Glutamatergic neuron (in vitro differentiated cells): ENCODE measurements around the gene DNAJC6. TPM values are rescaled to one million over a fixed set of nuclear protein-coding genes. Genes with fewer than 3 reads are reported as not detected.

Experiments
- DNase-seq: peaks from one replicate; pipeline ENCODE4 v3.0.0; 2022
- H3K27ac Mint-ChIP-seq: one replicate; pipeline ENCODE4 v1.8.0; 2020; ENCODE audit warnings: mild to moderate bottlenecking, mixed read lengths, inconsistent platforms; ENCODE audit not compliant: unreplicated experiment
- H3K27me3 Mint-ChIP-seq: one replicate; pipeline ENCODE4 v1.8.0; 2020; ENCODE audit warnings: mild to moderate bottlenecking, moderate library complexity, mixed read lengths, inconsistent platforms; ENCODE audit not compliant: unreplicated experiment
- H3K36me3 Mint-ChIP-seq: one replicate; pipeline ENCODE4 v1.8.0; 2020; ENCODE audit warnings: mild to moderate bottlenecking, mixed read lengths, inconsistent platforms; ENCODE audit not compliant: unreplicated experiment
- H3K4me1 Mint-ChIP-seq: one replicate; pipeline ENCODE4 v1.8.0; 2020; ENCODE audit warnings: mild to moderate bottlenecking, low read depth, mixed read lengths, inconsistent platforms; ENCODE audit not compliant: unreplicated experiment
- H3K4me3 Mint-ChIP-seq: one replicate; pipeline ENCODE4 v1.8.0; 2020; ENCODE audit warnings: mild to moderate bottlenecking, mixed read lengths, inconsistent platforms; ENCODE audit not compliant: unreplicated experiment
- H3K9me3 Mint-ChIP-seq: one replicate; pipeline ENCODE4 v1.8.0; 2020; ENCODE audit warnings: mild to moderate bottlenecking, moderate library complexity, mixed read lengths, inconsistent platforms; ENCODE audit not compliant: unreplicated experiment
- CTCF ChIP-seq: fragments of 200-600 bp; sonication (generic); IDR thresholded peaks from one replicate; pipeline ENCODE4 v1.5.0; 2021; ENCODE audit not compliant: partially characterized antibody, unreplicated experiment
- total RNA-seq: library from RNA; stranded (reverse); fragmentation: NEBNext Ultra II Directional; extraction: Animal tissue kit (Norgen Biotek cat#: 25700); gene quantifications from one replicate; pipeline ENCODE4 v1.2.1, GENCODE V29; 2021; ENCODE audit not compliant: unreplicated experiment

Gene DNAJC6
- total RNA-seq, 1 donor from 2014 or later = 54.6 TPM

GRCh38 chr1:65344171-65344814, 35.0 kb downstream of the DNAJC6 start:
- Mint-ChIP-seq H3K27me3 (no peaks in the 10 kb centered on the region), H3K4me3 (no peak overlapping the region), H3K27ac (no peak overlapping the region), H3K9me3 (no peaks in the 10 kb centered on the region), H3K4me1 (peaks cover 9% of the 10 kb centered on the region), H3K36me3 (no peaks in the 10 kb centered on the region)
- no peak for TF ChIP-seq CTCF
- DNase-seq = no peak

- Mint-ChIP-seq H3K4me3 (no peak overlapping the region), H3K27me3 (no peaks in the 10 kb centered on the region), H3K36me3 (no peaks in the 10 kb centered on the region), H3K27ac (no peak overlapping the region), H3K9me3 (no peaks in the 10 kb centered on the region), H3K4me1 (peaks cover 13% of the 10 kb centered on the region)
- no peak for DNase-seq
- no peak for TF ChIP-seq CTCF
Measured at GRCh38 chr1:65346190-65346589, 36.8 kb downstream of the DNAJC6 start.

- Mint-ChIP-seq H3K27ac (no peak overlapping the region), H3K4me1 (peaks cover 7% of the 10 kb centered on the region), H3K4me3 (no peak overlapping the region), H3K36me3 (peaks cover 10% of the 10 kb centered on the region), H3K27me3 (peaks cover 3% of the 10 kb centered on the region), H3K9me3 (no peaks in the 10 kb centered on the region)
- TF ChIP-seq CTCF = no peak
- DNase-seq = no peak
Measured at GRCh38 chr1:65355031-65355712, 45.8 kb downstream of the DNAJC6 start.

- DNase-seq = no peak
- H3K36me3 Mint-ChIP-seq = peaks cover 10% of the 10 kb centered on the region
- H3K27ac Mint-ChIP-seq = no peak overlapping the region
- peaks cover 3% of the 10 kb centered on the region for H3K4me1 Mint-ChIP-seq
- no peak overlapping the region for H3K4me3 Mint-ChIP-seq
- H3K9me3 Mint-ChIP-seq = no peaks in the 10 kb centered on the region
- H3K27me3 Mint-ChIP-seq = peaks cover 3% of the 10 kb centered on the region
- no peak for TF ChIP-seq CTCF
Measured at GRCh38 chr1:65357291-65357960, 48.1 kb downstream of the DNAJC6 start.

- peaks cover 10% of the 10 kb centered on the region for H3K36me3 Mint-ChIP-seq
- peaks cover 3% of the 10 kb centered on the region for H3K27me3 Mint-ChIP-seq
- DNase-seq = no peak
- H3K4me1 Mint-ChIP-seq = peaks cover 3% of the 10 kb centered on the region
- H3K4me3 Mint-ChIP-seq = no peak overlapping the region
- no peak for TF ChIP-seq CTCF
- no peak overlapping the region for H3K27ac Mint-ChIP-seq
- no peaks in the 10 kb centered on the region for H3K9me3 Mint-ChIP-seq
Measured at GRCh38 chr1:65359888-65360287, 50.5 kb downstream of the DNAJC6 start.
